Psoas muscle (tissue), 8 donors: ENCODE measurements around the gene XXYLT1. TPM values are rescaled to one million over a fixed set of nuclear protein-coding genes. Genes with fewer than 3 reads are reported as not detected.

Experiments used
- ATAC-seq, 4 donors: fragments of 200-7000 bp; cut with Tn5 transposase; one replicate each; pipeline ENCODE4 v1.9.1; 2020; ENCODE audit warnings: moderate library complexity in 3 of 4, mild to moderate bottlenecking in 2 of 4
- DNase-seq, 2 donors: peaks; one replicate each; pipeline ENCODE4 v3.0.0-alpha.2; 2020
- H3K27ac ChIP-seq: fragments of 200-600 bp; one replicate; pipeline ENCODE4 v1.8.0; 2022
- H3K27me3 ChIP-seq, 3 donors: fragments of 200-600 bp in 1 of 3; one replicate each; pipeline versions ENCODE4 v1.6.1 to v1.8.0; 2013 to 2022; ENCODE audit warnings: low read length in 2 of 3, mild to moderate bottlenecking in 2 of 3, moderate library complexity in 1 of 3; ENCODE audit not compliant: insufficient read depth in 3 of 3
- H3K36me3 ChIP-seq, 2 donors: fragments of 200-600 bp in 1 of 2; one replicate each; pipeline versions ENCODE4 v1.6.1 to v1.8.0; 2013 to 2022; ENCODE audit warnings: low read depth in 1 of 2, mild to moderate bottlenecking in 1 of 2, moderate library complexity in 1 of 2; ENCODE audit not compliant: insufficient read depth in 1 of 2
- H3K4me1 ChIP-seq: fragments of 200-600 bp; one replicate; pipeline ENCODE4 v1.8.0; 2022
- H3K4me3 ChIP-seq: fragments of 200-600 bp; one replicate; pipeline ENCODE4 v1.8.0; 2022; ENCODE audit warnings: mild to moderate bottlenecking
- H3K9me3 ChIP-seq: fragments of 200-600 bp; one replicate; pipeline ENCODE4 v1.8.0; 2022
- CTCF ChIP-seq: fragments of 200-600 bp; IDR thresholded peaks from one replicate; pipeline ENCODE4 v1.8.0; 2022; ENCODE audit warnings: antibody characterized with exemption
- WGBS, 3 donors: extraction: QIAGEN DNeasy Blood & Tissue Kit; methylation state at CpG; one replicate each; pipeline versions ENCODE4 v1.1.6 to v1.1.7; 2013; 5-methylcytosine and 5-hydroxymethylcytosine counted together
- intact Hi-C, 2 donors: fragments of 100-400 bp; cut with DNase I; formaldehyde crosslinking; loops; one replicate each; pipeline versions ENCODE4 v1.11.0 to v1.14.2; 2022
- polyA plus RNA-seq, 3 donors: library from polyadenylated mRNA; stranded (reverse); fragments of 200-250 nt; gene quantifications; one replicate each; pipeline ENCODE4 v1.2.3, GENCODE V29; 2013
- total RNA-seq, 4 donors: library from RNA; stranded (reverse); fragmentation: NEBNext Ultra II Directional in 2 of 4; extraction: Animal tissue kit (Norgen Biotek cat#: 25700) in 2 of 4; gene quantifications; one replicate each; pipeline versions ENCODE4 v1.2.1 to v1.2.4, GENCODE V29; 2021 to 2023
- donor health status: healthy with polysubstance abuse.
- donor health status: DM: no; HTN: no; CAD: no; lungs with moderate emphysema.
- donor health status: Bipolar disorder and iron deficiency.
- donor health status: healthy.
- donor health status: DM: yes; HTN: yes; CAD: no.
- donor health status: DM: no; HTN: no; CAD: no.
- donor health status: DM: no; HTN: no; CAD: no.
- donor health status: DM: yes; HTN: yes; CAD: no.

XXYLT1 gene
- total and polyA plus RNA-seq, 7 donors = 0.86 to 3.5 (median 1.8) TPM

- H3K4me1 ChIP-seq = no peaks in the 10 kb centered on the region
- DNase-seq = no peak
- H3K9me3 ChIP-seq = peaks cover 4% of the 10 kb centered on the region
- TF ChIP-seq CTCF = no peak
- no peak for ATAC-seq
- intact Hi-C loops = no loop called here
- no peaks in the 10 kb centered on the region for H3K27me3 ChIP-seq
- no peak overlapping the region for H3K27ac ChIP-seq
- WGBS, 3 donors = 67 to 71% (median 69%) methylated on average over 13 of the region's 13 CpGs
- no peak overlapping the region for H3K4me3 ChIP-seq
- H3K36me3 ChIP-seq = no peaks in the 10 kb centered on the region
These were observed 131.7 kb downstream of the XXYLT1 start for GRCh38 chr3:195139091-195139875.

DNA sequence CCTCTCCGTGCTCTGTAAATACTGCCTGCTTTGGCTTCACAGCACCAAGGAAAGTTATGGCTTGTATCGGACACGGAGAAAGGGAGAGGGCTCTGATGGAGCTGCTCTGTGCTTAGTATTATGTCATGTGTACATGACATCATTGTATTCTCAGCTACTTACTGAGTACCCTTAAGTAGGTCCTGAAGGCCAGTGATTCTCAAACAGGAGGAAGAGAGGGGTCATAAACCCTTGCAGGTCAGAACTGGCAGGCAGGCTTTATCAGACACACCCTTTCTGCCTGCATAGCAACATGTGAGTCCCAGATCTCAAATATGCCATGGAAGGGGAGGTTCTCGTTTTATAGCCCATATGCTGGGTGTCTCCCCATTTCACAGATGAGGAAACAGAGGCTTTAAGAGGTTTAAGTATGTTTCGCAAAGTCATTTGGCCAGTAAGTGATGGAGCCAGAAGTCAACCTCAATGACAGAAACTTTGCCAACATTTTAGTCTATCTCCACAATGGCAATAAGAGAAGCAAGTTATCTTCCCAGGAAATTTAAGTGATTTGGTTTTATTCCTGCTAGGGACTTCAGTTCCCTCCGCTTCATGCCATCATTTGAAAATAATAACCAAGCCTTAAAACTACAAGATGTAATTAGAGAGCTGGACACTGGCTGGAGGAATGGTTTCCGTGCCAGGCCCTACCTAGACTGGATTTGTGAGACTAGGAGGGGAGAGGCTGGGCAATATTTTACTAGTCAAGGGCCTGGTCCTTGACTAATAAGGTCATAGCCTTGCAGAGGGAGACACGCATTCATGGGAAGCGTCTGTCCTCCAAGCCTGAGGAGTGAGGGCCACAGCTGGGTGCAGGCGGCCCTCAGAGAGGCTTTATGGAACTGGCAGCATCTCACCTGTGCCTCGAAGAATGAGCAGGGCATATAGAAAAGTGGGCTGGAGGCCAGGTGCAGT is 133.0 kb downstream of the XXYLT1 start:
- 89 to 92% (median 90%) methylated on average over 11 of the region's 11 CpGs for WGBS, 3 donors
- Histone ChIP-seq H3K36me3 (no peaks in the 10 kb centered on the region), H3K4me3 (no peak overlapping the region), H3K9me3 (peaks cover 4% of the 10 kb centered on the region), H3K27ac (no peak overlapping the region), H3K4me1 (no peaks in the 10 kb centered on the region), H3K27me3 (no peaks in the 10 kb centered on the region)
- DNase-seq = no peak
- intact Hi-C loops = no loop called here
- no peak for TF ChIP-seq CTCF
- no peak for ATAC-seq

DNA sequence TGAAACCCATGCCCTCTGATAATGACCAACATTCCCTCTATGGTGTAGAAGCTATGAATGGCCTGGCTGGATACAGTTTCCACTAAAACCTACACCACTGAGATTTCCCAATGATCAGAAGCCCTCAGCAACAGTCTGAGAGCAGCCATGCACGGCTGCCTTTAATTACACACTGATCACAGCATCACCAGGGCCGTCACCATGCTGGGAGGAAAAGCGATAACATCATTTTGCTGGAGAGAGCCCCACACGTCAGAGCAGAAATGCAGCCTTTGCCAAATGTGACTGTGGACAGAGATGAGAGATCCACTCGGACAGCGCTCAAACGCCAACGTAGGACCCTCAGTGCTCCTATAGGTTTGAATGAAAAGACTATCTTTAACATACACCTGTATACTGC is 135.0 kb downstream of the XXYLT1 start:
- Histone ChIP-seq H3K9me3 (peaks cover under 1% of the 10 kb centered on the region), H3K4me3 (no peak overlapping the region), H3K27ac (no peak overlapping the region), H3K36me3 (no peaks in the 10 kb centered on the region), H3K4me1 (no peaks in the 10 kb centered on the region), H3K27me3 (no peaks in the 10 kb centered on the region)
- no peak for ATAC-seq
- TF ChIP-seq CTCF = no peak
- DNase-seq = no peak
- WGBS, 3 donors = 80 to 90% (median 82%) methylated on average over 8 of the region's 8 CpGs
- intact Hi-C loops = no loop called here

DNA sequence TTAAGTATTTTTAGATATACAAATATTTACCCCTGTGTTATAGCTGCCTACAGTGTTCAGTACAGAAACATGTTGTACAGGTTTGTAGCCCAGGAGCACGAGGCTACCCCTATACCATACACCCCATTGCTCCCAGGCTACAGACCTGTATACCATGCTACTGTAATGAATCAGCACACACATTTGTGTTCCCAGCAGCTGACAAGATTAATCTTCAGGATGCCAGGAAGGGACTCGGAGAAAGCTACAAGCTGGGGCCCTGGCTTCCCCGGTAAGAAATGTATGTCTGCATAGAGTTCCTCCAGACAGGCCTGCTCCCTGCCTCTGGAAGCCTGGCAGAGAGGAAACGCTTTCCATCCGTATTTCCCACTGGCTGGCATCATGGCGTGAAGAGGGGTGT is 136.5 kb downstream of the XXYLT1 start:
- ATAC-seq = no peak
- intact Hi-C loops = no loop called here
- no peak for TF ChIP-seq CTCF
- Histone ChIP-seq H3K27me3 (no peaks in the 10 kb centered on the region), H3K9me3 (no peaks in the 10 kb centered on the region), H3K4me3 (no peak overlapping the region), H3K4me1 (no peaks in the 10 kb centered on the region), H3K36me3 (no peaks in the 10 kb centered on the region), H3K27ac (no peak overlapping the region)
- WGBS, 3 donors = 92 to 96% (median 94%) methylated on average over 6 of the region's 6 CpGs
- no peak for DNase-seq
